Measurements from ENCODE around the gene TNIP1. TPM values are rescaled to one million over a fixed set of nuclear protein-coding genes. Genes with fewer than 3 reads are reported as not detected.

TNIP1 gene
- total RNA-seq, 1 experiment from 2014 or later, result 122 TPM

DNA sequence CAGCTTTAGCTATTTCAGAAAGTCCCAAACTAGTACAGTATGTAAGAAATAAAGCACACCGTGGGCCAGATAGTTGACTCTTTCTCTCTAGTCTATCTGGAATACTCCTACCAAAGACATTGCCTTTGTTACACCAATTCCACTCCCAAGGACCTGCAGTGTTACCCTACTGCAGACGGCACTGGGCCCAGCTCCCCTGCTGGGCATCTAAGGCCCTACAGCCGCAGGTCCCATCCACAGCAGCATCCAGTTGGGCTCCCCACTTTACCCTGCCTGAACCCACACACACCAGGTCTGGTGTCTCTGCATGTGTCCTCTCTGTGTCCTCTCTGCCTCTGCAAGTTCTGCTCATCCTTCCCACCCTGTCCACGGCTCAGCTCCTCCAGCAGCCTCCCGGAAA is 22.5 kb downstream of the TNIP1 start:
- Histone ChIP-seq H3K4me2 (no peak overlapping the region), H4K20me1 (ENCODE audit: insufficient read depth) (no peaks in the 10 kb centered on the region), H3K4me1 (replicated peaks; ENCODE audit: insufficient read depth) (peaks cover 48% of the 10 kb centered on the region), H3K27ac (no peak overlapping the region), H2AFZ (no peak overlapping the region), H3K4me3 (no peak overlapping the region), H3F3A (ENCODE audit: insufficient read depth, low read depth) (peaks cover 7% of the 10 kb centered on the region; the same call in 1 of the 2 replicates), H3K9me3 (ENCODE audit: insufficient read depth, low read depth) (no peaks in the 10 kb centered on the region), H3K36me3 (ENCODE audit: low read depth) (peaks cover 17% of the 10 kb centered on the region), H3K27me3 (ENCODE audit: insufficient read depth, low read depth) (no peaks in the 10 kb centered on the region), H3K9me2 (ENCODE audit: insufficient read depth) (no peaks in the 10 kb centered on the region), H3K79me2 (ENCODE audit: low read depth) (peaks cover 5% of the 10 kb centered on the region; the same call in 1 of the 2 replicates)
- ChIA-PET CTCF (no interaction called here), POLR2A (ENCODE audit: unreplicated experiment) (interaction anchor here (0.5 to 0.6 kb wide), 2 partner anchors 17 to 32 kb away, joined by 4 to 7 read pairs; no protein-coding TSS in a partner anchor)
- DNase-seq, result no peak
- TF ChIP-seq EZH2 (IDR thresholded peaks at IDR 0.05; ENCODE audit: low read depth), result no peak
- TF ChIP-seq, protein P1, sequence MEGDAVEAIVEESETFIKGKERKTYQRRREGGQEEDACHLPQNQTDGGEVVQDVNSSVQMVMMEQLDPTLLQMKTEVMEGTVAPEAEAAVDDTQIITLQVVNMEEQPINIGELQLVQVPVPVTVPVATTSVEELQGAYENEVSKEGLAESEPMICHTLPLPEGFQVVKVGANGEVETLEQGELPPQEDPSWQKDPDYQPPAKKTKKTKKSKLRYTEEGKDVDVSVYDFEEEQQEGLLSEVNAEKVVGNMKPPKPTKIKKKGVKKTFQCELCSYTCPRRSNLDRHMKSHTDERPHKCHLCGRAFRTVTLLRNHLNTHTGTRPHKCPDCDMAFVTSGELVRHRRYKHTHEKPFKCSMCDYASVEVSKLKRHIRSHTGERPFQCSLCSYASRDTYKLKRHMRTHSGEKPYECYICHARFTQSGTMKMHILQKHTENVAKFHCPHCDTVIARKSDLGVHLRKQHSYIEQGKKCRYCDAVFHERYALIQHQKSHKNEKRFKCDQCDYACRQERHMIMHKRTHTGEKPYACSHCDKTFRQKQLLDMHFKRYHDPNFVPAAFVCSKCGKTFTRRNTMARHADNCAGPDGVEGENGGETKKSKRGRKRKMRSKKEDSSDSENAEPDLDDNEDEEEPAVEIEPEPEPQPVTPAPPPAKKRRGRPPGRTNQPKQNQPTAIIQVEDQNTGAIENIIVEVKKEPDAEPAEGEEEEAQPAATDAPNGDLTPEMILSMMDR (conservative IDR thresholded peaks at IDR 0.05), result no peak
- no TSS peak for BruUV-seq (replicated peaks)
- intact Hi-C loops (cut with micrococcal nuclease; ENCODE audit: unreplicated experiment), result no loop called here

DNA sequence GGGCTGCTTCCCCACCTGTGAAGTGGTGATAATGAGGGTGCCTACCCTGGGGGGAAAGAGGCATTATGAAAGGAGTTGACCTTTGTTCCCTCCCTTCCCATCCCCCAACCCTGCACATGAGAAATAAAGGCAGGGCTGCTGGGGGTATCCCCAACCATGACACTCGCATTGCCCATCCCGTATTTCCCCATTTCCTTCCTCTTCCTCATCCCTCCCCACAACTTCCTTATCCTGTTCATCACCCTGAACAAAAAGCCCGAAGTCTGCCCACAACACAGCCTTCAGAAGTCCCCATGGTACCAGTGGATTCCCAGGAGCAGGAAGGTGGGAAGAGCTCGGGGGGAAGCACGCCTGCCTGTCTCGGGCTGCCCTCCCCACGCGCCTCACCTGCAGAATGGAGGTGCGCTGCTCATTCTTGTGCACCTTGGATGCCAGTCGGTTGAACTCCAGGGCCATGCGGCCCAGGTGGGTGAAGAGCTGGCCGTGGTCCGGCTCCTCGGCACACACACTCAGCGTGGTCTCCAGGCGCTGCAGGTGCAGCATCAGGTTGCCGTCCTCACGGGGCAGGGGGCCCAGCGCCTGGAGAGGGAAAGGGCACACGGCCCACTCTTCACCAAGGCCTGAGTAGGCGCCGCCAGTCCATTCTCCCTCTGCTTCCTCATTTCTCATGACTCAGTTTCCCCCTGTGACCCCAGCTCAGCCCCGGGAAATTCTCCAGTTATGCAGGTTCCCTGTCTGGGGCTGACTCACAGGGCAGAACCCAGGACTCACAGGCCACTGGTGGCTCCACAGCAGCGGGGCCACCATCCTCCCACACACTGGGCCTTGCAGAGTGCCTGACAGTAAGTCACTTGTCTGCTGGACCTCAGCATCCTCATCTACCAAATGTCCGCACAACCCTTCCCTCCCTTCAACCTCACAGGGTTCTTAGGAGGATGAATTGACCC is 24.2 kb downstream of the TNIP1 start:
- ChIA-PET POLR2A (ENCODE audit: unreplicated experiment) (no interaction called here), CTCF (no interaction called here)
- no peak overlapping the region for H3K4me2 ChIP-seq
- no peak for DNase-seq
- intact Hi-C loops (cut with micrococcal nuclease; ENCODE audit: unreplicated experiment), result no loop called here
- H3K4me3 ChIP-seq, result no peak overlapping the region
- no peaks in the 10 kb centered on the region for H3K9me3 ChIP-seq (ENCODE audit: insufficient read depth, low read depth)
- no peak overlapping the region for H3K27ac ChIP-seq
- H3K79me2 ChIP-seq (ENCODE audit: low read depth), result no peaks in the 10 kb centered on the region
- H3K9me2 ChIP-seq (ENCODE audit: insufficient read depth), result no peaks in the 10 kb centered on the region
- BruUV-seq (replicated peaks), result no TSS peak
- H3K36me3 ChIP-seq (ENCODE audit: low read depth), result peaks cover 9% of the 10 kb centered on the region; the same call in 1 of the 2 replicates
- no peak for TF ChIP-seq EZH2 (IDR thresholded peaks at IDR 0.05; ENCODE audit: low read depth)
- TF ChIP-seq, protein P1 (conservative IDR thresholded peaks at IDR 0.05), result no peak
- H3K4me1 ChIP-seq (replicated peaks; ENCODE audit: insufficient read depth), result peaks cover 39% of the 10 kb centered on the region
- H3K27me3 ChIP-seq (ENCODE audit: insufficient read depth, low read depth), result no peaks in the 10 kb centered on the region
- no peak overlapping the region for H2AFZ ChIP-seq
- no peaks in the 10 kb centered on the region for H4K20me1 ChIP-seq (ENCODE audit: insufficient read depth)
- peaks cover 7% of the 10 kb centered on the region; the same call in 1 of the 2 replicates for H3F3A ChIP-seq (ENCODE audit: insufficient read depth, low read depth)

DNA sequence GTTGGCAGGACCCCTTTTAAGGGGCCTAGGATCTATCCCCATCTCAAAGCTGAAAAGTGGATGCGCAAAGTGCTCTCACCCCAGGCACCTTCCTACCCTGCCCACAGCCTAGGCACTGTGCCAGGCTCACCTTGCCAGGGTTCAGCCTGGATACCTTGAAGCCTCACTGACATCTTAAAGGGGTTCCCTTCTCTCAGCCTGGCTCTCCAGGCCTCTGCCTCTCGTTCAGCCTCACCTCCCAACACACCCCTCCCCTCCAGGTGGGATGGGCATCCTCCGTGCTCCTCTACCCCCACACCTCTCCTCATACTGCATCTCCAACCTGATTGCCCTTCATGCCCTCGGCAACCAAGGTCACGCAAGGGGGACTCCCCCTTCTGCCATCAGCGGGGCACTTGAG is 25.5 kb downstream of the TNIP1 start:
- peak overlapping the region; percentile 65 for H3K27ac ChIP-seq
- H3K4me3 ChIP-seq, result no peak overlapping the region
- no peak for TF ChIP-seq EZH2 (IDR thresholded peaks at IDR 0.05; ENCODE audit: low read depth)
- CTCF ChIA-PET, result interaction anchor here (1.8 kb wide), 1 partner anchor 60 kb away, joined by 5 read pairs; no protein-coding TSS in a partner anchor
- H3K79me2 ChIP-seq (ENCODE audit: low read depth), result no peaks in the 10 kb centered on the region
- H2AFZ ChIP-seq, result no peak overlapping the region
- H3K9me2 ChIP-seq (ENCODE audit: insufficient read depth), result no peaks in the 10 kb centered on the region
- no peaks in the 10 kb centered on the region for H4K20me1 ChIP-seq (ENCODE audit: insufficient read depth)
- H3K4me2 ChIP-seq, result peak overlapping the region; percentile 32; the same call in 1 of the 2 replicates
- BruUV-seq (replicated peaks), result no TSS peak
- H3K4me1 ChIP-seq (replicated peaks; ENCODE audit: insufficient read depth), result peaks cover 36% of the 10 kb centered on the region
- no peak for DNase-seq
- H3K27me3 ChIP-seq (ENCODE audit: insufficient read depth, low read depth), result no peaks in the 10 kb centered on the region
- peaks cover 4% of the 10 kb centered on the region for H3K36me3 ChIP-seq (ENCODE audit: low read depth)
- POLR2A ChIA-PET (ENCODE audit: unreplicated experiment), result no interaction called here
- H3K9me3 ChIP-seq (ENCODE audit: insufficient read depth, low read depth), result no peaks in the 10 kb centered on the region
- peaks cover 3% of the 10 kb centered on the region; the same call in 1 of the 2 replicates for H3F3A ChIP-seq (ENCODE audit: insufficient read depth, low read depth)
- intact Hi-C loops (cut with micrococcal nuclease; ENCODE audit: unreplicated experiment), result loop anchor here (2.0 kb wide), 1 partner anchor 17 kb away; no protein-coding TSS in a partner anchor
